ENCODE results near the gene COBL.

DNA sequence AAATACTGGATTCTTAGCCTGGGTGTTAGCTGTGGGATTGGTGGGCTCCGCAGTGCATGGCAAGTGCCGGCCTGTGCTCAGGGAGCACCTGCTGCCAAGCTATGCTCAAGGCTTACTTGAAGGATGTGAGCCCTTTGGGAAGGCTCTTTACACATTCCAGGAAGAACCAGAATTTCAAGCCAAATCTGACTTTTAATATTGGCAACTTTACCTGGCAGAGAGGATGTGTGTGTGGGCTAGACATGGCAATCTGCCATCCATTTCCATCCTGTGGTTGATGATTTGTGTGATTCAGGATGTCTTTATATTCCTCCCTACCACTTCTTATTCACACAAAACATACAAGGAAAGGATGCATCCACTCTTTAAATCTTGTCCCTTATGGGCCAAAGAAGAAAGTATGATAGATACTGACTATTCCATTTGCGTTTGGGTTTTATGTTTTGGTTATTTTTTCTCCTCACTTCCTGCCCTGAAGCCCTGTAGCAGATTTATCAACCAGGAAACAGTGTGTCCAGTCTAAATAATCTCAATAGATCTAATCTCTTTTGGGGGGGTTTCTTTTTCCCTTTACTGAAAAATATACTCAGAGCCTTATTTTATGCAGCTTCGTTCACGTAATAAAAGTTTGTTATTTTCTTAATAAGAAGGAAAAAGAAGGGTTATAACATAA is 247.1 kb downstream of the COBL start:
- TF ChIP-seq CHD1 (IDR thresholded peaks at IDR 0.05; ENCODE audit: low read depth, low read length): no peak
- TF ChIP-seq, protein P1, sequence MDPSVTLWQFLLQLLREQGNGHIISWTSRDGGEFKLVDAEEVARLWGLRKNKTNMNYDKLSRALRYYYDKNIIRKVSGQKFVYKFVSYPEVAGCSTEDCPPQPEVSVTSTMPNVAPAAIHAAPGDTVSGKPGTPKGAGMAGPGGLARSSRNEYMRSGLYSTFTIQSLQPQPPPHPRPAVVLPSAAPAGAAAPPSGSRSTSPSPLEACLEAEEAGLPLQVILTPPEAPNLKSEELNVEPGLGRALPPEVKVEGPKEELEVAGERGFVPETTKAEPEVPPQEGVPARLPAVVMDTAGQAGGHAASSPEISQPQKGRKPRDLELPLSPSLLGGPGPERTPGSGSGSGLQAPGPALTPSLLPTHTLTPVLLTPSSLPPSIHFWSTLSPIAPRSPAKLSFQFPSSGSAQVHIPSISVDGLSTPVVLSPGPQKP (IDR thresholded peaks at IDR 0.05; ENCODE audit: borderline replicate concordance, low read depth, low read length): no peak

Measured in IMR-90 (cell line).